Activated CD4-positive, alpha-beta T cell treated with anti-CD3 and anti-CD28 coated beads for 1 hour (primary cell): Measurements from ENCODE around the gene ARSJ.

Experiments used
- DNase-seq: peaks from one replicate; pipeline ENCODE4 v3.0.0-alpha.2; 2020

The ARSJ gene

DNA sequence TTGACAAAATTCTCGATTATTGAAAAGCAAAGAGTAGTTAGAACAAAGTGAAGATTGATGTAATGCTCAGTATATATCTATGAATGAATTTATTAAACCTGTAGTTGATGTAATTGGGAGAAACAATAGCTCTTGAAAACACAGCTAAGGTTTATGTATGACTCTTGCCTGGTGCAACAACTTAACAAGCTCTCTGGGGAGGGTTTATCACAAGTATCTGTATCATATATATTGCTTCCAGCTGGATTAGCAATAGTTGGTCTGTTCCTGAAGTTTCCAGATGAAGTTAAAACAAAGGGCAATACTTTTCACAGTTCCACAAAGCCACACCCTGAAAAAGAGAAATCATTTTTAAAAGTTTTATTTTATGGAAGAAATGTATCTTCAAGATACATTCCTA, 91.4 kb downstream of the ARSJ start:
- no peak for DNase-seq

DNA sequence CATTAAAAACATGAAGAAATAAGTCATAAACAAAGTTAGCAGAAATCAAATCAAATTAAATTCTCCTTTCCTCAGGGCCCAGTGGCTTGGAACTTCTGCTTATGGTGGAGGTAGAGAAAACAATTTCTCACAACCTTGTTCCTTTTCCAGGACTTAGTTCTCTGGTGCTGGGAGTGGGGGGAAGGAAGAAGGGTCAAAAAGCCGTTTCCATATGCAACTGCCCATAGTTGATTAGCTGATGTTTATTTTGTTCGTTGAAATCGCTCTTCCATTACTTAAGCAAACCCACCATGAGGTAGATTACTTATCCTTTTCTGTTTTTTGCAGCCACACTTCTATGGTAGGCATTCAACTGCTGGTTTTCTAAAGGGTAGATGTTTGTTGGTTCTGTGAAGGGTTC, 94.2 kb downstream of the ARSJ start:
- DNase-seq: no peak

DNA sequence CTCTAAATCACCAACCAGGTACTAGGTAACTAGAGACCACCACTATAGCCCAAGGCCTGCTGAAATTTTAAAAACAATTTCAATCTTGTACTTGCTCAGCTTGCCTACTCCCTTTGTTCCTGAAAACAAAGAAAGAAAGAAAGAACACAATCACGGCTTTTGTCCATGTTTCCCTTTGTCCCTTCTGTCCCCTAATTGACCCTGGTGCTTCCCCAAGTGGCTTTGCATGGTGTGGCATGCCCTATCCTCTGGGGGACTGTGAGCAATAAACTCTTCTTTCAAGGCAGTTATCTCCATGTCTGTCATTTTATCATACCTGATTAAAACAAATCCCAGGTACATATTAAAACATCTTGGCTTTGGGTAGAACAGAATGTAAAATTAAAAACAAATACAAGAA, 94.8 kb downstream of the ARSJ start:
- no peak for DNase-seq

DNA sequence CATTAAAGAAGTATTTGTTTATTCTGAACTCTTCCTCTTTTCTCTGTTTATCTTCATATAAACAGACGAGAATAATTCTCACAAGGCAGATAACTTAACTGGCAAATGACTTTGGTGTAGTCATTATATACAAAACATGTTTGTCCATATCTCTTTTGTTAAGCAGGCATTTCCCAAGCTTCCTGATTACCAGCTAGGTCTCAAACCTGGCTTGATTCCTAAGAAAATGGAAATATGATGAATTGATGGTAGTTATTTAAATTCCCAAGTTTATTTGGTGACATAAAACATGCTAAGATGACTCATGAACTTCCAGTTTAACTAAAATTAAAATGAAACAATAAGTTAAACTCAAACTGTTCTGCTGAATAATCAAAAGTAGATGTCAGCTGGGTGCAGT, 96.8 kb downstream of the ARSJ start:
- DNase-seq: no peak

DNA sequence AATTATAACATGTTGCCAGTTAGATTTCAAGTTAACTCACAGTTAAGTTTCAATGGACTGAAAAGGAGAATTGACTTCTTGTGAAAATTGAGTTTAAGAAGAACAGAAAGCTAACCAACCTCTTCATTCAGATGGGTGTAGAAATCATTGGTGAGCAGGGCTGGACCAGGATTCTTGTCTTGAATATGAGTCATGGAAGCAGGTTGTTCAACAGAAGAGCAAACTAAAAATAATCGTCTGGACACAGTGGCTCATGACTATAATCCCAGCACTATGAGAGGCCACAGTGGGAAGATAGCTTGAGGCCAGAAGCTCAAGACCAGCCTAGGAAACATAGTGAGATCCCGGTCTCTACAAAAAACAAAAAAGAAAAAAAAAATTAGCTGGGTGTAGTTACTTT, 98.2 kb downstream of the ARSJ start:
- no peak for DNase-seq

DNA sequence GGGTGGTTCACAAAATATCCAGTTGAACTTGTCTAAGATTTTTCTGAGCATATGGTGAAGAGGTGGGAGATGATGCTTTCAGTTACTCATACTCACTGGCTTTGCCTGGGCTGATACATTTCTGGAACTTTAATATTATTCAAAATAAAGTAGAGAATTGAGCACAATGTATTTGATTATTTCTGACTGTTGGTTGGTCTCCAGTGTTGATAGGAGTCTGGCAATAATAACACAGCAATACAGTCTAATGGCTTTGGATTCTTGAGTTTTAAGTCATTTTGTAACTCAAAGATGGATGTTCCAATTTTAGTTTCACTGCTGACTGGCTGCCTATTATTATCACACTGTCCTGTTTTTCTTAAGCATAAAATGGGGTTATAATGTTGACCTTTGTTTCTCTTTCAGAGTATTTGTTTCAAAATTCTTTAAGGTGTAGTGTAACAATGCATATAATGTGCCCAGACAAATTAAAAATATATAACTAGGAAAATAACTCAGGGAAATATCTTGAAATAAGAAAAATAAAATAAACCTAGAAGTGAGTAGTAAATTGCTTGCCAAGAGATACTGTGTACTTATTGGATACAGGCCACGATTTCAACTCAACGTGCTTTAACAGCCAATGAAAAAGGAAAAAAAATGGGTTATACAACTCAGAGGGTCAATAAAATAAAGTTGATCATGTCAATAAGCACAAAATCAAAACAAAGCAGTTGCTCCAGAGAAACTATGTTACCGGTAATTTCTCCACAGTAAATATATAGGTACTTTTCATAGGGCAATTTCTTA, 99.0 kb downstream of the ARSJ start:
- no peak for DNase-seq

DNA sequence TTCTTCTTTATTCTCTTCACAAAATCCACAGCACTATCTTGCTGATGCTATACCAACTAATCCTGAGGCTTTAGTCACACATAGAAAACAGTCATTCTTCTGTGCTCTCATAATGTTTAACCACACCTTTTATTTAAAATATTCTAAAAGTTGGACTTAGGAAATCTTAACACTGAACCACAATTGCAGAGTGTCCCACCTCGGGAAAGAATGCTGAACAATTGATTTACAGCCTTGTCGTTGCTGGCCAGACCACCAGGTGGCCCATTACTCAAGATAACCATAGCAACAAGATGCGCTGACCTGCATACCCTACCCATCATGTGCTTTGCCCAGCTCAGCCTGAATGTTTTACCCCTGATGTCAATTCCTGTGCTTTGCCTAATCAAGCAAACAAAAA, 100.8 kb downstream of the ARSJ start:
- DNase-seq: no peak

DNA sequence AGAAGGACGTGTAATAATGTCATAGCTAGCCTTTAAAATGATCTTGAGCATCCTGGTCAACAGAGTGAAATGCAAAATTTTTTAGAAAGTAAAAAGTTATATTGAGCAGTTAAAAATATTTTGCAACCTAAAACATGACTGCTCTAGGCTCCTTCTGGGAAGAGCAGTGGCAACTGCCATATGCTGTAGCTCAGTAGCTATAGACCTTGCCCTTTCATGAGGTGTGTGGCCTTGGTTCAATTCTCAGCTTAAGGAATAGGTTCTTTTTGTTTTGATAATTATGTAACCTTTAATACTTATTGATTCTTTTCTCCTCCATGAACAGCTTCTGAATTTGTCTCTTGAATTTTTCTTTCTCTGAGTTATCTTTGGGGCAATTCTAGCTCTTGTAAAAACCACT, 105.0 kb downstream of the ARSJ start:
- no peak for DNase-seq

DNA sequence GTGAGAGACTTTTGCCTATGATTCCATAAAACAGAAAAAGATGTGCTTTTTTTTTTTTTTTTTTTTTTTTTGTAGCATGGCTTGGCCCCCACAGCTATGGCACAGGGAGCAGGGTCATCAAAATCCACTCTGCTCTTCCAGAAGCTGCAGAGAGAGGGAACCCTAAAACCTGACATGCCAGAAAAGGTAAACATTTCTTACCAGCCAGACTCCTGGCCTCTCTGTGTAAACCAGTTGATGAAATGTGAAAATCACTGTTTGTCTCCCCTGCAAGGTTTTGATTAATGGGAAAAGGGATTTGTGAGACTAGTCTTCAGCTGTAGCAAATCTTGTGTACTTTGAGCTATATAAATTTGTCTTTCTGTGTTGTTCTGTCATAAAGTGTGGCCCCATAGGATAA, 105.9 kb downstream of the ARSJ start:
- DNase-seq: no peak

DNA sequence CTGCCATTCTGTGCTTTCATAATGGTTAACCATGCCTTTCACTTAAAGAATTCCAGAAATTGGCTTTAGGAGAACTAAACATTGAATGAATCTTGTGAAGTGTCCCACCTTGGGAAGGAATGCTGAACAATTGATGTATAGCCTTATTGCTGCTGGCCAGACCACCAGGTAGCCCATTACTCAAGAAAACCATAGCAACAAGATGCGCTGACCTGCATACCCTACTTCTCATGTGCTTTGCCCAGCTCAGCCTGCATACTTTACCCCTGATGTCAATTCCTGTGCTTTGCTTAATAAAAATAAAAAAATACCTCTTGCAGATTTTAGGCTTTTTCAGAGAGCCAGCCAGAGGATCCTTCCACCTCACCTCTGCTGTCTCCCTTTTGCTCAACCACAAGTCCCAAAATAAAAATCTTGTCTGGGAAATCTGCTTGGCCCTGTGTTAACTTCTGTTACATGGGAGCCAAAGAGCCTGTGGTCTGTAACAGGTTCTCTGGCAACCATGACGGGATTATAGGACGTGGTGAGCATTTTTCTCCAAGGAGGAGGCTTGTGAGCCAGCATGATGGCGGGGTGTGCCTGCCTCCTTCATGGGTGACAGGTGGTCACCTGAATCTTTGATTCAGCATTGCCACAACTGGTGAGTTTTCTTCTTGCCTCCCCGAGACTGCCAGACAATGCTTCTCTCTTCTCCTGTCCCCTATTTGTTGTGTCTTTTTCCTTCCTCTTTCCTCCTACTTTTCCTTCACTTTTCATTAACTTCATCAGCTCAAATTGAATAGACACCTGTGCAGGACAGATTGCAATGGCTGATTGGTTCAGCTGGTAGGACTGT, 106.8 kb downstream of the ARSJ start:
- DNase-seq: no peak

DNA sequence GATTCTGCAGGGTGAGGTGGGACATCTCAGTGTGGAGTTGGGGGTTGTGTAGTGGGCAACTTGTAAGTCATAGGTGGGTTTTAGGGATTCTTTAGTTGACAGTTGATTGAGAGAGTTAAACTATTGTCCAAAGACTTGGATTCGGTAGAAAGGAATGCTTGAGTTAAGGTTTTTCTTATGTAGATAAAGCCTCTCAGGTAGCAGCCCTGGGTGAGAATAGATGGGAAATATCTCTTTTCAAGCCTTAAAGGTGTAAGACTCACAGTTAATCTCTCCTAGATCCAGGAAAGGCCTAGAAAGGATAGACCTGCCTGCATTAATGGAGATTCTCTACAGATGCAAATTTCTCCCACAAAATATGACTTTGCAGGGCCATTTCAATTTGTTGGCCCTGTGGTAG, 108.4 kb downstream of the ARSJ start:
- DNase-seq: no peak

DNA sequence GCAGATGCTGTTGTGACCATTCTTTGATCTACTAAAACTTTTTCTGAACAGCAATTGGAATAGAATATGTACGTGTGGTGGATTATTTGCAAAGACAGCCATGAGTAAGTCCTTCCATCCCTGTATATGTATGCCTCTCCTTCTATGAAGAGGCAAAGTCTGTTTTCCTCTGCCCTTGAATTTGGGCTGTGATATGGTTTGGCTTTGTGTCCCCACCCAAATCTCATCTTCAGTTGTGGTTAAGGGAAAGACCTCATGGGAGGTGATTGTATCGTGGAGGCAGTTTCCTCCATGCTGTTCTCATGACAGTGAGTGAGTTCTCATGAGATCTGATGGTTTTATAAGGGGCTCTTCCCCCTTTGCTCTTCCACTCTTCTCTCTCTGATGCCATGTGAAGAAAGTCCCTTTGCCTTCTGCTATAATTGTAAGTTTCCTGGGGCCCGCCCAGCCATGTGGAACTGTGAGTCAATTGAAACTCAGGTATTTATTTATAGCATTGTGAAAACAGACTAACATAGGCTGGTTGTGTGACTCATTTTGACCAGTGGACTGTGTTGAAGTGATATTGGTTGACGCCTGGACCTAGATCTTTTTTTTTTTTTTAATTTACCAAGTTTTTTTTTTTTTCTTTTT, 109.6 kb downstream of the ARSJ start:
- no peak for DNase-seq

DNA sequence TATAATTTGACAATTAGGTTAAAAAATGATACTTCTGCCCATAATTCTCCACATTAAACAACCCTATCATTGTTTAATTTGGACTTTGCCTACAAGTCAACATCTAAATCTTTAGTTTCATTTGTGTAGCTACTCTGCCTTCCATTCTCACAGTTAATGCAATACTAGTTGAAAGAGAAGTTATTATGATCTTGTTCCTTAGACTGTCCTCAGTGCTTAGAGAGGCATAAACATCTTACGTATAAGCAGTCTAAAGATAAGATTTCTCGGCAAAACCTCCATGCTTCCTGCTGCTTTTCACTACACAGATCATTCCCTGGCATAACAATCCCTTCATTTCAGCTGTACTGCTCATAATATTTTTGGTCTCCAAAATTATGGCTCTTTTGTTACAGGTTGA, 112.8 kb downstream of the ARSJ start:
- no peak for DNase-seq

DNA sequence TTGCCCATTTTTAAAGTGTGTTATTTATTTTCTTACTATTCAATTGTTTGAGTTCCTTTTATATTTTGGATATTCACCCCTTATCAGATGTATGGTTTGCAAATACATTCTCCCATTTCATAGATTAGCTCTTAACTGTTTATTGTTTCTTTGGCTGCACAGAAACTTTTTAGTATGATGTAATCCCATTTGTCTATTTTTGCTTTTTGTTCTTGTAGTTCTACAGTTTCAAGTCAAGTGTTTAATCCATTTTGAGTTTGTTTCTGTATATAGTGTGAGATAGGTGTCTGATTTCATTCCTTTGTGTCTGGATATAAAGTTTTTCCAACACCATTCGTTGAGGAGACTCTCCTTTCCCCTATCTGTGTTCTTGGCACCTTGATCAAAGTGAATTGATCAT, 120.5 kb downstream of the ARSJ start:
- DNase-seq: no peak

DNA sequence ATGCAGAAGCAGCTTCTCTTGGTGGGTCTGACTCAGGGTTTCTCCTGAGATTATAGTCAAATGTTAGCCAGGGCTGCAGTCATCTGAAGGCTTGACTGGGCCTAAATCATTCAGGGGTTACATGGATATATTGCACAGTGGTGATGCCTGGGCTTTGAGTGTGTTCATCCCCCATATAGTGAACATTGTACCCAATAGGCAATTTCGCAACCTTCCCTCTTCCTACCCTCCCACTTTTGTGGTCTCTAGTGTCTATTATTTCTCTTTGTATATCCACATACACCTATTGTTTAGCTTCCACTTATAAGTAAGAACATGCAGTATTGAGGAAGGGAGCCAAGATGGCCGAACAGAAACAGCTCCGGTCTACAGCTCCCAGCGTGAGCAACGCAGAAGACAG, 127.6 kb downstream of the ARSJ start:
- DNase-seq: no peak
